CD14-positive monocyte (primary cell): ENCODE measurements around the gene CHCHD10. TPM values are rescaled to one million over a fixed set of nuclear protein-coding genes. Genes with fewer than 3 reads are reported as not detected.

Experiments
- DNase-seq, 3 donors: peaks; one replicate each; pipeline ENCODE4 v3.0.0-alpha.2; 2011 to 2022
- H2AFZ ChIP-seq: 2 replicates; pipeline ENCODE4 v1.6.0; 2012; ENCODE audit warnings: mild to moderate bottlenecking, low read depth, low read length, inconsistent platforms; ENCODE audit not compliant: insufficient read depth, poor library complexity, severe bottlenecking
- H3K27ac ChIP-seq, 2 donors: 1 replicate in 1 of 2; 2 replicates in 1 of 2; pipeline ENCODE4 v1.5.1; 2012 to 2013; ENCODE audit warnings: low read length in 2 of 2, control low read depth in 1 of 2, inconsistent platforms in 1 of 2, low read depth in 1 of 2, mild to moderate bottlenecking in 1 of 2
- H3K27me3 ChIP-seq, 2 donors: one replicate each; pipeline versions ENCODE4 v1.6.0 to v1.6.1; 2011 to 2013; ENCODE audit warnings: low read length in 2 of 2; ENCODE audit not compliant: control insufficient read depth in 2 of 2, insufficient read depth in 2 of 2
- H3K36me3 ChIP-seq, 2 donors: replicated peaks in 1 of 2; 1 replicate in 1 of 2; 2 replicates in 1 of 2; pipeline versions ENCODE4 v1.5.1 to v1.6.1; 2012 to 2013; ENCODE audit warnings: low read length in 2 of 2, control low read depth in 1 of 2, inconsistent platforms in 1 of 2, mild to moderate bottlenecking in 1 of 2; ENCODE audit not compliant: insufficient read depth in 2 of 2, control insufficient read depth in 1 of 2
- H3K4me1 ChIP-seq, 2 donors: 1 replicate in 1 of 2; 2 replicates in 1 of 2; pipeline versions ENCODE4 v1.5.1 to v1.6.1; 2012 to 2013; ENCODE audit warnings: low read length in 2 of 2, control low read depth in 1 of 2, inconsistent platforms in 1 of 2, mild to moderate bottlenecking in 1 of 2, moderate library complexity in 1 of 2; ENCODE audit not compliant: insufficient read depth in 2 of 2, control insufficient read depth in 1 of 2
- H3K4me2 ChIP-seq: replicated peaks from 2 replicates; pipeline ENCODE3; 2012; ENCODE audit warnings: low read length, moderate library complexity, mild to moderate bottlenecking; ENCODE audit not compliant: poor library complexity, severe bottlenecking; ENCODE audit errors: extremely low read depth
- H3K4me3 ChIP-seq, 3 experiments: fragments of 200-600 bp in 1 of 3; sonication (generic) in 1 of 3; replicated peaks in 1 of 3; 1 replicate in 2 of 3; 2 replicates in 1 of 3; pipeline ENCODE4 v1.5.1; 2011 to 2013; ENCODE audit warnings: low read length in 3 of 3, mild to moderate bottlenecking in 3 of 3, control low read depth in 2 of 3, low read depth in 2 of 3, inconsistent platforms in 1 of 3, moderate library complexity in 1 of 3
- H3K79me2 ChIP-seq: 2 replicates; pipeline ENCODE4 v1.6.0; 2012; ENCODE audit warnings: mild to moderate bottlenecking, control low read depth, inconsistent platforms, low read length, moderate library complexity; ENCODE audit not compliant: insufficient read depth
- H3K9ac ChIP-seq: 2 replicates; pipeline ENCODE4 v1.6.0; 2017; ENCODE audit warnings: low read length, mild to moderate bottlenecking; ENCODE audit not compliant: insufficient read depth, poor library complexity, severe bottlenecking
- H3K9me3 ChIP-seq, 2 donors: replicated peaks in 1 of 2; 1 replicate in 1 of 2; 2 replicates in 1 of 2; pipeline versions ENCODE4 v1.5.1 to v1.6.1; 2012 to 2013; ENCODE audit warnings: low read length in 2 of 2, control low read depth in 1 of 2; ENCODE audit not compliant: control insufficient read depth in 1 of 2, insufficient read depth in 1 of 2
- H4K20me1 ChIP-seq: 2 replicates; pipeline ENCODE4 v1.6.0; 2012; ENCODE audit warnings: mild to moderate bottlenecking, low read length, control low read depth, moderate library complexity; ENCODE audit not compliant: insufficient read depth
- H3K27ac Mint-ChIP-seq, 7 donors: one replicate each; pipeline ENCODE4 v1.8.0; 2020; ENCODE audit warnings: mild to moderate bottlenecking in 7 of 7, mixed read lengths in 7 of 7, moderate library complexity in 6 of 7, inconsistent platforms in 2 of 7
- H3K27me3 Mint-ChIP-seq, 3 donors: one replicate each; pipeline ENCODE4 v1.8.0; 2021 to 2022; ENCODE audit warnings: low read depth in 3 of 3, mild to moderate bottlenecking in 3 of 3, mixed read lengths in 3 of 3, moderate library complexity in 3 of 3, inconsistent platforms in 1 of 3
- H3K36me3 Mint-ChIP-seq, 2 donors: one replicate each; pipeline ENCODE4 v1.8.0; 2020; ENCODE audit warnings: mixed read lengths in 2 of 2, inconsistent platforms in 1 of 2, mild to moderate bottlenecking in 1 of 2
- H3K4me1 Mint-ChIP-seq: one replicate; pipeline ENCODE4 v1.8.0; 2020; ENCODE audit warnings: mild to moderate bottlenecking, mixed read lengths
- H3K4me3 Mint-ChIP-seq, 2 donors: one replicate each; pipeline ENCODE4 v1.8.0; 2020; ENCODE audit warnings: mild to moderate bottlenecking in 2 of 2, mixed read lengths in 2 of 2, moderate library complexity in 1 of 2
- H3K9me3 Mint-ChIP-seq, 7 donors: one replicate each; pipeline ENCODE4 v1.8.0; 2020 to 2022; ENCODE audit warnings: mixed read lengths in 7 of 7, mild to moderate bottlenecking in 6 of 7, moderate library complexity in 6 of 7, inconsistent platforms in 2 of 7
- CTCF ChIP-seq: fragments of 200-600 bp; IDR thresholded peaks from one replicate; pipeline ENCODE4 v1.8.0; 2022; ENCODE audit warnings: antibody characterized with exemption, mild to moderate bottlenecking
- WGBS: methylation state at CpG from one replicate; pipeline ENCODE4 v1.1.5; 2013; ENCODE audit warnings: missing lambda C conversion rate; ENCODE audit not compliant: insufficient coverage; 5-methylcytosine and 5-hydroxymethylcytosine counted together
- intact Hi-C, 2 donors: fragments of 100-400 bp; cut with micrococcal nuclease; formaldehyde crosslinking; loops; one replicate each; pipeline versions ENCODE4 v1.15.0 to v1.15.1; 2023
- polyA plus RNA-seq, 3 donors: library from polyadenylated mRNA; depleted of rRNA in 1 of 3; unstranded in 2 of 3; stranded (reverse) in 1 of 3; fragments of 300-500 nt in 2 of 3; fragments of >200 nt in 1 of 3; fragmentation: Illumina TruSeq in 2 of 3; gene quantifications; 1 replicate in 2 of 3; 2 replicates in 1 of 3; pipeline ENCODE4 v1.2.3, GENCODE V29; 2012 to 2021

Gene CHCHD10
- polyA plus RNA-seq, 3 donors: 15.3 to 46.7 (median 26.8) TPM

- no peak overlapping the region for H3K4me2 ChIP-seq
- no peaks in the 10 kb centered on the region for H4K20me1 ChIP-seq
- no peaks in the 10 kb centered on the region for H3K36me3 Mint-ChIP-seq
- H3K27me3 ChIP-seq: no peaks in the 10 kb centered on the region
- no peak for DNase-seq
- H2AFZ ChIP-seq: no peak overlapping the region
- no peak overlapping the region for H3K9ac ChIP-seq
- no peaks in the 10 kb centered on the region for H3K79me2 ChIP-seq
- no peak overlapping the region for H3K4me3 ChIP-seq
- H3K4me1 Mint-ChIP-seq: no peaks in the 10 kb centered on the region
- H3K9me3 ChIP-seq: no peaks in the 10 kb centered on the region
- H3K27ac ChIP-seq: no peak overlapping the region
- no peak overlapping the region for H3K4me3 Mint-ChIP-seq
- 94% methylated on average over 15 of the region's 15 CpGs for WGBS
- no peaks in the 10 kb centered on the region for H3K9me3 Mint-ChIP-seq
- intact Hi-C loops: no loop called here
- no peaks in the 10 kb centered on the region for H3K4me1 ChIP-seq
- TF ChIP-seq CTCF: no peak
- H3K27ac Mint-ChIP-seq: peak overlapping the region in 1 of 7 donors; percentile 18
- peaks cover 0 to 6% (median 1%) of the 10 kb centered on the region in 3 donors for H3K27me3 Mint-ChIP-seq
- H3K36me3 ChIP-seq: no peaks in the 10 kb centered on the region
Measured at GRCh38 chr22:23781065-23781464, 13.3 kb upstream of the CHCHD10 start.

- no peaks in the 10 kb centered on the region for H3K4me1 Mint-ChIP-seq
- Histone ChIP-seq H3K27ac (no peak overlapping the region), H3K9ac (no peak overlapping the region), H2AFZ (no peak overlapping the region), H3K4me2 (no peak overlapping the region), H3K36me3 (no peaks in the 10 kb centered on the region), H3K4me3 (no peak overlapping the region), H3K27me3 (no peaks in the 10 kb centered on the region), H3K4me1 (no peaks in the 10 kb centered on the region), H4K20me1 (no peaks in the 10 kb centered on the region), H3K9me3 (no peaks in the 10 kb centered on the region), H3K79me2 (no peaks in the 10 kb centered on the region)
- no peak overlapping the region for H3K4me3 Mint-ChIP-seq
- WGBS: 94% methylated on average over 19 of the region's 20 CpGs
- H3K36me3 Mint-ChIP-seq: no peaks in the 10 kb centered on the region
- intact Hi-C loops: no loop called here
- no peak overlapping the region for H3K27ac Mint-ChIP-seq
- no peaks in the 10 kb centered on the region for H3K9me3 Mint-ChIP-seq
- no peak for TF ChIP-seq CTCF
- DNase-seq: no peak
- peaks cover 0 to 6% (median 2%) of the 10 kb centered on the region in 3 donors for H3K27me3 Mint-ChIP-seq
Measured at GRCh38 chr22:23780146-23780748, 12.5 kb upstream of the CHCHD10 start.
